ENCODE measurements around the gene DDX43.
"Not testable (repeated sequence)": the region's sequence is repeated elsewhere in the genome, so short reads cannot be mapped to it uniquely, and the experiment has no call there.

Gene DDX43

GRCh38 chr6:73394577-73395354 lies at the start of gene DDX43:
Gene DDX43, plus strand, starts transcription at chr6:73394828. Its CDS starts 78 bp downstream, at chr6:73394906.
- no peak for DNase-seq (ENCODE audit: low read depth, low spot score)

- no peak for DNase-seq (ENCODE audit: low read depth, low spot score)
Measured at GRCh38 chr6:73348550-73349204, 46.0 kb upstream of the DDX43 start.

- DNase-seq (ENCODE audit: low read depth, low spot score) = no peak
Measured at GRCh38 chr6:73349311-73349710, 45.3 kb upstream of the DDX43 start.

- DNase-seq (ENCODE audit: low read depth, low spot score) = no peak
Measured at GRCh38 chr6:73353636-73354593, 40.7 kb upstream of the DDX43 start, which contains the start of gene DPPA5. Gene DPPA5, minus strand, starts transcription at chr6:73354276. Its CDS starts 51 bp downstream, at chr6:73354225.

- DNase-seq (ENCODE audit: low read depth, low spot score) = no peak
Measured at GRCh38 chr6:73362358-73362757, 32.3 kb upstream of the DDX43 start, which contains the start of gene KHDC3L. Gene KHDC3L, plus strand, starts transcription at chr6:73362658. Its CDS starts 72 bp downstream, at chr6:73362730.

- DNase-seq (ENCODE audit: low read depth, low spot score) = no peak
Measured at GRCh38 chr6:73362869-73363536, 31.6 kb upstream of the DDX43 start.

- no peak for DNase-seq (ENCODE audit: low read depth, low spot score)
Measured at GRCh38 chr6:73363537-73363875, 31.1 kb upstream of the DDX43 start.

GRCh38 chr6:73364121-73364520 lies 30.5 kb upstream of the DDX43 start:
- DNase-seq (ENCODE audit: low read depth, low spot score) = no peak

GRCh38 chr6:73364549-73364948 lies 30.1 kb upstream of the DDX43 start:
- no peak for DNase-seq (ENCODE audit: low read depth, low spot score)

- no peak for DNase-seq (ENCODE audit: low read depth, low spot score)
Measured at GRCh38 chr6:73367761-73368355, 26.8 kb upstream of the DDX43 start.

- no peak for DNase-seq (ENCODE audit: low read depth, low spot score)
Measured at GRCh38 chr6:73368675-73369074, 26.0 kb upstream of the DDX43 start.

GRCh38 chr6:73369157-73369556 lies 25.5 kb upstream of the DDX43 start:
- no peak for DNase-seq (ENCODE audit: low read depth, low spot score)

- DNase-seq (ENCODE audit: low read depth, low spot score) = no peak
Measured at GRCh38 chr6:73369563-73369962, 25.1 kb upstream of the DDX43 start, which contains the start of gene OOEP. Gene OOEP, minus strand, starts transcription at chr6:73369897. Its CDS starts 105 bp downstream, at chr6:73369792.

GRCh38 chr6:73371984-73372383 lies 22.6 kb upstream of the DDX43 start:
- no peak for DNase-seq (ENCODE audit: low read depth, low spot score)

GRCh38 chr6:73372516-73372915 lies 22.1 kb upstream of the DDX43 start:
- DNase-seq (ENCODE audit: low read depth, low spot score) = no peak

- DNase-seq (ENCODE audit: low read depth, low spot score) = no peak
Measured at GRCh38 chr6:73375216-73375615, 19.4 kb upstream of the DDX43 start.

GRCh38 chr6:73377225-73377624 lies 17.4 kb upstream of the DDX43 start:
- DNase-seq (ENCODE audit: low read depth, low spot score) = no peak

- not testable (repeated sequence) for DNase-seq (ENCODE audit: low read depth, low spot score)
Measured at GRCh38 chr6:73381531-73381930, 13.1 kb upstream of the DDX43 start.

- no peak for DNase-seq (ENCODE audit: low read depth, low spot score)
Measured at GRCh38 chr6:73382462-73383113, 12.0 kb upstream of the DDX43 start.

- no peak for DNase-seq (ENCODE audit: low read depth, low spot score)
Measured at GRCh38 chr6:73388433-73388799, 6.2 kb upstream of the DDX43 start.
